AG09309 (cell line): ENCODE measurements around the gene ZCCHC2.

Experiments used
- DNase-seq: peaks from one replicate; pipeline ENCODE4 v3.0.0-alpha.2; 2010; ENCODE audit warnings: low read depth
- H3K4me3 ChIP-seq: 2 replicates; pipeline ENCODE4 v1.5.1; 2011; ENCODE audit warnings: mild to moderate bottlenecking, low read depth, low read length, moderate library complexity; ENCODE audit not compliant: control insufficient read depth
- CTCF ChIP-seq: IDR thresholded peaks from 2 replicates; pipeline ENCODE4 v1.5.1; 2011; ENCODE audit warnings: mild to moderate bottlenecking, low read depth, low read length, inconsistent platforms; ENCODE audit not compliant: insufficient read depth, control insufficient read depth; ENCODE audit errors: missing control alignments

Gene ZCCHC2

DNA sequence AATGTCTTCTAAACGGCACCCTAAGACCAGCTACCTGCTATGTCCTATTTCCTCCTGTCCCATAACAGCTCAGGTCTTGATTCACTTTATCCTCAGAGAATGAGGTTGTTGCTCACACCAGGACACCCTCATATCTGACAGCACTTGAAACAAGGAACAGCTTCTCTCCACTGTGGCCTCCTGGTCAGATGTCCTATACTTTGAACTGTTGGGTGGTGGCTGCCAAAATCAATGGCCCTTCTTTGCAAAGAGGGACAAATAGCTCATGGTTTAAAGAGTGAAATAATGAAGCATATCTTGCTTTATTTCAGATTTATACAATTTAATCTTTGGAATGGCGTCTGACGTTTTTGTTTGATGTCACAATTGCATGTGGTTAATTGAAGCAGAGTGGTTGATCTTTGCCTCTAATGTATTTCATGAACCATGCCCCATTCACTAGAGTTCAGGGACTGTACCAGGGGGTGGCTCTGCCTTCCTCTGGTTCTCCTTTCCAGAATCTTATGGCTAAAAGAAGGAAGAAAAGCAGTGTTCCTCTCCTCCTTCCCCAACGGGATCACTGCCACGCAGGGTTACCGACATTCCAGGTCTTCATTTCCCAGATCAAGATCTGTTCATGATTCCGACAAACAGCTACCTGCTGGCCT is 24.1 kb upstream of the ZCCHC2 start:
- no peak for DNase-seq
- no peak overlapping the region for H3K4me3 ChIP-seq
- TF ChIP-seq CTCF = no peak

- H3K4me3 ChIP-seq = no peak overlapping the region
- DNase-seq = no peak
- TF ChIP-seq CTCF = no peak
These were observed 23.6 kb upstream of the ZCCHC2 start for GRCh38 chr18:62499263-62499650.

GRCh38 chr18:62500174-62500573 is 22.7 kb upstream of the ZCCHC2 start:
- no peak for TF ChIP-seq CTCF
- no peak for DNase-seq
- H3K4me3 ChIP-seq = no peak overlapping the region

- no peak for TF ChIP-seq CTCF
- DNase-seq = no peak
- H3K4me3 ChIP-seq = no peak overlapping the region
These were observed 21.7 kb upstream of the ZCCHC2 start for GRCh38 chr18:62500966-62501591.

GRCh38 chr18:62505669-62506494 is 16.9 kb upstream of the ZCCHC2 start:
- H3K4me3 ChIP-seq = peak overlapping the region; percentile 20
- no peak for TF ChIP-seq CTCF
- DNase-seq = no peak

GRCh38 chr18:62506495-62507143 is 16.2 kb upstream of the ZCCHC2 start:
- peak overlapping the region; percentile 6 for H3K4me3 ChIP-seq
- no peak for TF ChIP-seq CTCF
- no peak for DNase-seq
